WTC11 (cell line): ENCODE data around the gene DOK5. TPM values are rescaled to one million over a fixed set of nuclear protein-coding genes. Genes with fewer than 3 reads are reported as not detected.

Experiments used
- ATAC-seq: fragments of 200-7000 bp; cut with Tn5 transposase; 2 replicates; pipeline ENCODE4 v1.10.0; 2021; ENCODE audit warnings: mild to moderate bottlenecking, moderate library complexity
- CTCF ChIA-PET: fragments of 300-600 bp; sonication (Branson Sonifier 250); formaldehyde crosslinking; loops from one replicate; lab custom pipeline; 2021; ENCODE audit warnings: antibody characterized with exemption; lab: Charles Lee
- POLR2A ChIA-PET: fragments of 350-600 bp; sonication (Branson Sonifier 250); formaldehyde crosslinking; loops from one replicate; lab custom pipeline; 2021; ENCODE audit warnings: antibody characterized with exemption; lab: Charles Lee
- DNase-seq: peaks from one replicate; pipeline ENCODE4 v3.0.0; 2021; ENCODE audit warnings: low spot score
- H3K27ac Mint-ChIP-seq: 2 replicates; pipeline ENCODE4 v1.8.0; 2021; ENCODE audit warnings: mixed read lengths
- H3K27me3 Mint-ChIP-seq: 2 replicates; pipeline ENCODE4 v1.8.0; 2021; ENCODE audit warnings: low read depth, mild to moderate bottlenecking, moderate library complexity, mixed read lengths
- H3K36me3 Mint-ChIP-seq: 2 replicates; pipeline ENCODE4 v1.8.0; 2021; ENCODE audit warnings: mixed read lengths
- H3K4me1 Mint-ChIP-seq: 2 replicates; pipeline ENCODE4 v1.8.0; 2022; ENCODE audit warnings: mixed read lengths
- H3K4me3 Mint-ChIP-seq: 2 replicates; pipeline ENCODE4 v1.8.0; 2021; ENCODE audit warnings: mild to moderate bottlenecking, moderate library complexity, mixed read lengths
- H3K9me3 Mint-ChIP-seq: 2 replicates; pipeline ENCODE4 v1.8.0; 2021; ENCODE audit warnings: mixed read lengths
- CREB1 ChIP-seq: sonication (generic); formaldehyde crosslinking; IDR thresholded peaks from 2 replicates; pipeline ENCODE4 v1.8.0; 2023; ENCODE audit warnings: mild to moderate bottlenecking, missing genetic modification reagents
- HMGA2 ChIP-seq: fragments of 250-450 bp; sonication (Bioruptor Pico); IDR thresholded peaks from 2 replicates; pipeline ENCODE4 v1.4.0; 2021; ENCODE audit warnings: mild to moderate bottlenecking, moderate library complexity
- HMGXB4 ChIP-seq: sonication (generic); formaldehyde crosslinking; IDR thresholded peaks from 2 replicates; pipeline ENCODE4 v1.8.1; 2023; ENCODE audit warnings: mild to moderate bottlenecking, moderate library complexity, missing genetic modification reagents
- MXD4 ChIP-seq: fragments of 250-450 bp; sonication (Bioruptor Pico); IDR thresholded peaks from 2 replicates; pipeline ENCODE4 v1.8.0; 2021; ENCODE audit warnings: mild to moderate bottlenecking, moderate library complexity, borderline replicate concordance
- NFYB ChIP-seq: sonication (generic); formaldehyde crosslinking; conservative IDR thresholded peaks from 2 replicates; pipeline ENCODE4 v1.8.0; 2022; ENCODE audit warnings: low read depth, missing genetic modification reagents
- NR3C1 ChIP-seq: sonication (generic); formaldehyde crosslinking; conservative IDR thresholded peaks from 2 replicates; pipeline ENCODE4 v1.8.1; 2023; ENCODE audit warnings: low read depth, mild to moderate bottlenecking, missing genetic modification reagents
- PRRX2 ChIP-seq: fragments of 250-450 bp; sonication (Bioruptor Pico); IDR thresholded peaks from 2 replicates; pipeline ENCODE4 v1.8.0; 2021; ENCODE audit warnings: mild to moderate bottlenecking
- SMAD3 ChIP-seq: sonication (generic); formaldehyde crosslinking; IDR thresholded peaks from 2 replicates; pipeline ENCODE4 v1.8.0; 2022; ENCODE audit warnings: missing genetic modification reagents, mild to moderate bottlenecking, borderline replicate concordance
- TCF7 ChIP-seq: sonication (generic); formaldehyde crosslinking; IDR thresholded peaks from 2 replicates; pipeline ENCODE4 v1.8.0; 2022; ENCODE audit warnings: mild to moderate bottlenecking, low read depth, missing genetic modification reagents, moderate library complexity
- ZNF423 ChIP-seq: fragments of 250-450 bp; sonication (Bioruptor Pico); IDR thresholded peaks from 2 replicates; pipeline ENCODE4 v2.1.2; 2022; ENCODE audit warnings: mild to moderate bottlenecking, moderate library complexity
- total RNA-seq: library from RNA; stranded (reverse); gene quantifications from 3 replicates; pipeline ENCODE4 v1.2.3, GENCODE V29; 2021
- TF ChIP-seq, protein P1 (sequence below): sonication (generic); formaldehyde crosslinking; IDR thresholded peaks from 2 replicates; pipeline ENCODE4 v1.8.1; 2023; ENCODE audit warnings: mild to moderate bottlenecking, missing genetic modification reagents
- TF ChIP-seq, protein P2 (sequence below): sonication (generic); formaldehyde crosslinking; IDR thresholded peaks from 2 replicates; pipeline ENCODE4 v1.8.0; 2023; ENCODE audit warnings: mild to moderate bottlenecking, missing genetic modification reagents

Gene DOK5
- total RNA-seq, 1 experiment from 2014 or later, result 10.1 TPM

- TF ChIP-seq TCF7 (CRISPR knock-in tag), result no peak
- TF ChIP-seq NFYB (CRISPR knock-in tag), result no peak
- TF ChIP-seq NR3C1 (CRISPR knock-in tag), result no peak
- TF ChIP-seq ZNF423 (CRISPR knock-in tag), result no peak
- TF ChIP-seq, protein P1, sequence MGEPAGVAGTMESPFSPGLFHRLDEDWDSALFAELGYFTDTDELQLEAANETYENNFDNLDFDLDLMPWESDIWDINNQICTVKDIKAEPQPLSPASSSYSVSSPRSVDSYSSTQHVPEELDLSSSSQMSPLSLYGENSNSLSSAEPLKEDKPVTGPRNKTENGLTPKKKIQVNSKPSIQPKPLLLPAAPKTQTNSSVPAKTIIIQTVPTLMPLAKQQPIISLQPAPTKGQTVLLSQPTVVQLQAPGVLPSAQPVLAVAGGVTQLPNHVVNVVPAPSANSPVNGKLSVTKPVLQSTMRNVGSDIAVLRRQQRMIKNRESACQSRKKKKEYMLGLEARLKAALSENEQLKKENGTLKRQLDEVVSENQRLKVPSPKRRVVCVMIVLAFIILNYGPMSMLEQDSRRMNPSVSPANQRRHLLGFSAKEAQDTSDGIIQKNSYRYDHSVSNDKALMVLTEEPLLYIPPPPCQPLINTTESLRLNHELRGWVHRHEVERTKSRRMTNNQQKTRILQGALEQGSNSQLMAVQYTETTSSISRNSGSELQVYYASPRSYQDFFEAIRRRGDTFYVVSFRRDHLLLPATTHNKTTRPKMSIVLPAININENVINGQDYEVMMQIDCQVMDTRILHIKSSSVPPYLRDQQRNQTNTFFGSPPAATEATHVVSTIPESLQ, result no peak
- TF ChIP-seq CREB1, result no peak
- TF ChIP-seq, all 79 proteins: peak for 0
These were observed 40.6 kb downstream of the DOK5 start (continued) for GRCh38 chr20:54515793-54516628.

- peaks cover 10% of the 10 kb centered on the region for H3K36me3 Mint-ChIP-seq
- no peaks in the 10 kb centered on the region for H3K27me3 Mint-ChIP-seq
- peaks cover 42% of the 10 kb centered on the region for H3K4me1 Mint-ChIP-seq
- peaks cover 20% of the 10 kb centered on the region for H3K9me3 Mint-ChIP-seq
- H3K4me3 Mint-ChIP-seq, result no peak overlapping the region
- H3K27ac Mint-ChIP-seq, result no peak overlapping the region
- ChIA-PET CTCF (no interaction called here), POLR2A (no interaction called here)
- DNase-seq, result no peak
- no peak for ATAC-seq
- TF ChIP-seq MXD4 (CRISPR knock-in tag), result no peak
These were observed 42.0 kb downstream of the DOK5 start for GRCh38 chr20:54517241-54517975.

DNA sequence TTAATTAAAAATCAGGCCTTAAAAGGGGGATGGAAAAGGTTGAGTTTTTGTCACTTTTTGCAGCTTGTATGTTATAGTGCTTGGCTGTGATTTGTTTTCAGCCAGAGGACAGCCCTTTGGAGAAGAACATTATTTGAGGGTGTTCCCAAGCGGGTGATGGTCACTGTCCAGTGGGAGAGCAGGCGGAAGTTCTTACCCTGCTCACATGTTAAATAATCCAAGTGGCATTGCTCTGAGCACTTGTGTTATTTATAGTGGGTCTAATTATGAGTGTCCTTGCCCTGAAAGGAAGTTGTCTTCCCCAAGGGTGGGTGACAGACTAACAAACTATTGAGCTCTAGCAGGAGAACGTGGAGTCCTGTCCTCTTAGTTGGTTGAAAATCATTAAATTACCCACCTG lies 49.5 kb downstream of the DOK5 start:
- H3K4me3 Mint-ChIP-seq, result no peak overlapping the region

More for the DNA sequence above, 49.5 kb downstream of the DOK5 start:
- no peaks in the 10 kb centered on the region; the same call in 1 of the 2 replicates for H3K36me3 Mint-ChIP-seq
- no peaks in the 10 kb centered on the region for H3K27me3 Mint-ChIP-seq
- DNase-seq (no peak), ATAC-seq (no peak)
- ChIA-PET CTCF (no interaction called here), POLR2A (no interaction called here)
- TF ChIP-seq HMGA2 (CRISPR knock-in tag) (no peak), PRRX2 (CRISPR knock-in tag) (no peak), HMGXB4 (CRISPR knock-in tag) (no peak), SMAD3 (CRISPR knock-in tag) (no peak)
- TF ChIP-seq, protein P2, sequence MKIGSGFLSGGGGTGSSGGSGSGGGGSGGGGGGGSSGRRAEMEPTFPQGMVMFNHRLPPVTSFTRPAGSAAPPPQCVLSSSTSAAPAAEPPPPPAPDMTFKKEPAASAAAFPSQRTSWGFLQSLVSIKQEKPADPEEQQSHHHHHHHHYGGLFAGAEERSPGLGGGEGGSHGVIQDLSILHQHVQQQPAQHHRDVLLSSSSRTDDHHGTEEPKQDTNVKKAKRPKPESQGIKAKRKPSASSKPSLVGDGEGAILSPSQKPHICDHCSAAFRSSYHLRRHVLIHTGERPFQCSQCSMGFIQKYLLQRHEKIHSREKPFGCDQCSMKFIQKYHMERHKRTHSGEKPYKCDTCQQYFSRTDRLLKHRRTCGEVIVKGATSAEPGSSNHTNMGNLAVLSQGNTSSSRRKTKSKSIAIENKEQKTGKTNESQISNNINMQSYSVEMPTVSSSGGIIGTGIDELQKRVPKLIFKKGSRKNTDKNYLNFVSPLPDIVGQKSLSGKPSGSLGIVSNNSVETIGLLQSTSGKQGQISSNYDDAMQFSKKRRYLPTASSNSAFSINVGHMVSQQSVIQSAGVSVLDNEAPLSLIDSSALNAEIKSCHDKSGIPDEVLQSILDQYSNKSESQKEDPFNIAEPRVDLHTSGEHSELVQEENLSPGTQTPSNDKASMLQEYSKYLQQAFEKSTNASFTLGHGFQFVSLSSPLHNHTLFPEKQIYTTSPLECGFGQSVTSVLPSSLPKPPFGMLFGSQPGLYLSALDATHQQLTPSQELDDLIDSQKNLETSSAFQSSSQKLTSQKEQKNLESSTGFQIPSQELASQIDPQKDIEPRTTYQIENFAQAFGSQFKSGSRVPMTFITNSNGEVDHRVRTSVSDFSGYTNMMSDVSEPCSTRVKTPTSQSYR (CRISPR knock-in tag), result no peak
- TF ChIP-seq, all 79 proteins: peak for 0
- peaks cover 40% of the 10 kb centered on the region for H3K4me1 Mint-ChIP-seq
- H3K9me3 Mint-ChIP-seq, result peaks cover 12% of the 10 kb centered on the region
- no peak overlapping the region for H3K27ac Mint-ChIP-seq
